HepG2 (cell line): ENCODE measurements around the gene NME7. TPM values are rescaled to one million over a fixed set of nuclear protein-coding genes. Genes with fewer than 3 reads are reported as not detected.
A peak's percentile ranks its signal among the peaks of the same experiment; 100 is the strongest.

Source experiments
- ARID2 ChIP-seq: sonication (generic); formaldehyde crosslinking; IDR thresholded peaks from 2 replicates; pipeline ENCODE4 v1.8.1; 2022; ENCODE audit warnings: mild to moderate bottlenecking, missing genetic modification reagents, borderline replicate concordance
- CBX2 ChIP-seq, 2 experiments: fragments of 200-600 bp in 1 of 2; sonication (generic); formaldehyde crosslinking in 1 of 2; IDR thresholded peaks; 2 replicates each; pipeline versions ENCODE4 v1.7.0 to v1.8.1; 2018 to 2022; ENCODE audit warnings: low read depth in 2 of 2, low read length in 1 of 2, mild to moderate bottlenecking in 1 of 2, missing genetic modification reagents in 1 of 2
- CENPT ChIP-seq: sonication (generic); formaldehyde crosslinking; IDR thresholded peaks from 2 replicates; pipeline ENCODE4 v1.8.0; 2022; ENCODE audit warnings: low read depth, mild to moderate bottlenecking, moderate library complexity, missing genetic modification reagents
- FOXC1 ChIP-seq: sonication (generic); formaldehyde crosslinking; IDR thresholded peaks from 2 replicates; pipeline ENCODE4 v1.8.0; 2022; ENCODE audit warnings: mild to moderate bottlenecking, missing genetic modification reagents, borderline replicate concordance
- FOXJ3 ChIP-seq: sonication (generic); formaldehyde crosslinking; IDR thresholded peaks from 2 replicates; pipeline ENCODE4 v1.4.0; 2020; ENCODE audit warnings: missing genetic modification reagents, mild to moderate bottlenecking, borderline replicate concordance
- KLF16 ChIP-seq, 2 experiments: sonication (generic) in 1 of 2; formaldehyde crosslinking in 1 of 2; IDR thresholded peaks; 2 replicates each; pipeline versions ENCODE4 v1.6.1 to v1.8.0; 2016 to 2023; ENCODE audit warnings: missing genetic modification reagents in 2 of 2, missing compliant biosample characterization in 1 of 2
- LBX2 ChIP-seq: sonication (generic); formaldehyde crosslinking; IDR thresholded peaks from 2 replicates; pipeline ENCODE4 v1.5.0; 2020; ENCODE audit warnings: missing genetic modification reagents, mild to moderate bottlenecking, borderline replicate concordance
- MAFG ChIP-seq: sonication (generic); formaldehyde crosslinking; IDR thresholded peaks from 2 replicates; pipeline ENCODE4 v1.5.1; 2020; ENCODE audit warnings: mild to moderate bottlenecking, missing genetic modification reagents
- MIER2 ChIP-seq: IDR thresholded peaks from 2 replicates; pipeline ENCODE4 v1.6.1; 2016; ENCODE audit warnings: missing biosample characterization, missing genetic modification reagents
- MTF2 ChIP-seq: sonication (generic); formaldehyde crosslinking; IDR thresholded peaks from 2 replicates; pipeline ENCODE4 v1.5.0; 2020; ENCODE audit warnings: missing genetic modification reagents, borderline replicate concordance
- PREB ChIP-seq: sonication (generic); formaldehyde crosslinking; IDR thresholded peaks from 2 replicates; pipeline ENCODE4 v1.4.0; 2020; ENCODE audit warnings: missing genetic modification reagents
- RBM39 ChIP-seq: fragments of 200-400 bp; formaldehyde crosslinking; IDR thresholded peaks from one replicate; pipeline ENCODE4 v1.6.1; 2018; ENCODE audit warnings: antibody characterized with exemption, mild to moderate bottlenecking, low read depth, low read length; ENCODE audit not compliant: poor library complexity, severe bottlenecking
- SMAD3 ChIP-seq: sonication (generic); formaldehyde crosslinking; IDR thresholded peaks from 2 replicates; pipeline ENCODE4 v1.4.0; 2020; ENCODE audit warnings: missing genetic modification reagents
- SP4 ChIP-seq: sonication (generic); formaldehyde crosslinking; IDR thresholded peaks from 2 replicates; pipeline ENCODE4 v1.8.1; 2023; ENCODE audit warnings: mild to moderate bottlenecking, missing genetic modification reagents
- SSRP1 ChIP-seq: IDR thresholded peaks from 2 replicates; pipeline ENCODE4 v1.6.1; 2016; ENCODE audit warnings: control low read depth
- TEAD3 ChIP-seq: optimal IDR thresholded peaks from 2 replicates; pipeline ENCODE3; 2016; ENCODE audit warnings: borderline replicate concordance
- ZBTB14 ChIP-seq: sonication (generic); formaldehyde crosslinking; IDR thresholded peaks from 2 replicates; pipeline ENCODE4 v1.4.0; 2020; ENCODE audit warnings: missing genetic modification reagents
- ZGPAT ChIP-seq: IDR thresholded peaks from 2 replicates; pipeline ENCODE4 v1.6.1; 2016; ENCODE audit warnings: mild to moderate bottlenecking
- ZNF460 ChIP-seq: sonication (generic); formaldehyde crosslinking; IDR thresholded peaks from 2 replicates; pipeline ENCODE4 v1.5.1; 2020; ENCODE audit warnings: missing genetic modification reagents, mild to moderate bottlenecking, borderline replicate concordance
- ZNF605 ChIP-seq: sonication (generic); formaldehyde crosslinking; IDR thresholded peaks from 2 replicates; pipeline ENCODE4 v1.8.0; 2022; ENCODE audit warnings: mild to moderate bottlenecking, missing genetic modification reagents
- ZNF674 ChIP-seq: sonication (generic); formaldehyde crosslinking; IDR thresholded peaks from 2 replicates; pipeline ENCODE4 v1.5.0; 2020; ENCODE audit warnings: low read depth, mild to moderate bottlenecking, missing genetic modification reagents
- ZNF724P ChIP-seq: sonication (generic); formaldehyde crosslinking; IDR thresholded peaks from 2 replicates; pipeline ENCODE4 v1.8.0; 2022; ENCODE audit warnings: missing genetic modification reagents, borderline replicate concordance
- ZNF891 ChIP-seq: sonication (generic); formaldehyde crosslinking; IDR thresholded peaks from 2 replicates; pipeline ENCODE4 v1.5.0; 2020; ENCODE audit warnings: mild to moderate bottlenecking, missing genetic modification reagents
- polyA plus RNA-seq, 8 experiments: library from polyadenylated mRNA; depleted of rRNA in 3 of 8; stranded (reverse) in 7 of 8; unstranded in 1 of 8; fragments of >200 nt; fragmentation: Illumina TruSeq in 4 of 8; extraction: Trizol in 4 of 8; gene quantifications; 2 replicates each; pipeline versions ENCODE4 v1.2.1 to v1.2.3, GENCODE V29; 2011 to 2016; ENCODE audit warnings: low read depth in 4 of 8, missing spikeins in 1 of 8, mixed read lengths in 1 of 8; ENCODE audit not compliant: insufficient read depth in 1 of 8
- total RNA-seq, 5 experiments: library from RNA; depleted of rRNA; stranded (reverse); fragments of >200 nt; fragmentation: Illumina TruSeq; extraction: Trizol; gene quantifications; 2 replicates each; pipeline ENCODE4 v1.2.3, GENCODE V29; 2016; ENCODE audit warnings: low read depth in 1 of 5

Gene NME7
- total and polyA plus RNA-seq, 2 of the 13 experiments (the other 11 are each of a cell fraction or from before 2014, with no cell fraction given), result 9.4 to 22.5 TPM

- TF ChIP-seq RBM39 (no peak), FOXJ3 (CRISPR knock-in tag) (peak; percentile 43; the same call in 1 of the 2 replicates), ARID2 (CRISPR knock-in tag) (no peak), ZNF674 (no peak), ZNF891 (CRISPR knock-in tag) (no peak), ZNF460 (no peak), ZNF724P (CRISPR knock-in tag) (no peak), CBX2 (IDR thresholded peaks at IDR 0.05; ENCODE audit: low read depth, low read length) (no peak), CBX2 (CRISPR knock-in tag; IDR thresholded peaks at IDR 0.05; ENCODE audit: low read depth) (no peak), KLF16 (CRISPR knock-in tag; IDR thresholded peaks at IDR 0.05) (no peak), SSRP1 (no peak), CENPT (CRISPR knock-in tag) (no peak), LBX2 (CRISPR knock-in tag) (no peak), SMAD3 (CRISPR knock-in tag) (peak; percentile 48; the same call in 1 of the 2 replicates), ZBTB14 (CRISPR knock-in tag) (no peak), MIER2 (CRISPR knock-in tag) (no peak), TEAD3 (CRISPR knock-in tag) (peak; percentile 43), SP4 (CRISPR knock-in tag) (no peak), MTF2 (CRISPR knock-in tag) (no peak), ZGPAT (CRISPR knock-in tag) (peak; percentile 62), PREB (no peak), MAFG (no peak), ZNF605 (CRISPR knock-in tag) (no peak), FOXC1 (CRISPR knock-in tag) (no peak)
Observed at GRCh38 chr1:169109561-169110134, 257.9 kb downstream of the NME7 start (continued).
